ENCODE data around the gene MAEL. TPM values are rescaled to one million over a fixed set of nuclear protein-coding genes. Genes with fewer than 3 reads are reported as not detected.
"Not testable (repeated sequence)": the region's sequence is repeated elsewhere in the genome, so short reads cannot be mapped to it uniquely, and the experiment has no call there.

The MAEL gene
- total RNA-seq, 1 experiment from 2014 or later, result not detected

DNA sequence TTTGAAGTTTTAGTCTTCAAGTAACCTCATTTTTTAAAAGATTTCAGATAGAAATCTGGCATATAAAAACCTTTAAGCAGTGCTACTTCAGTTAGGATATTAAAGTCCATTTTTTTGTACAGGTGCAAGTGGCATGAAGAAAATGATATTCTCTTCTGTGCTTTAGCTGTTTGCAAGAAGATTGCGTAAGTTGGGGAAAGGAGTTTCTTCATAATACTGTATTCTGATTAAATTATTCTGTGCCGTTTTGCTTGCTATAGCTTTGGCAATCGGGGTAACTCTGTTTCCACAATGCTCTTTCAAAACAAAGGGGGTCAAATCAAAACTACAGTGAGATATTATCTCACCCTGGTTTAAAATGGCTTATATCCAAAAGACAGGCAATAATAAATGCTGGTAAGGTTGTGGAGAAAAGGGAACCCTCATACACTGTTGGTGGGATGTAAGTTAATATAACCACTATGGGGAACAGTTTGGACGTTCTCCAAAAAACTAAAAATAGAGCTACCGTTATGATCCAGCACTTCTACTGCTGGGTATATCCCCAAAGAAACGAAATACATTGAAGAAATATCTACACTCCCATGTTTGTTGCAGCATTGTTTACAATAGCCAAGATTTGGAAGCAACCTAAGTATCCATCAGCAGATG lies 27.1 kb downstream of the MAEL start:
- H3K27me3 ChIP-seq (ENCODE audit: low read length), result peaks cover 65% of the 10 kb centered on the region
- no peaks in the 10 kb centered on the region for H3F3A ChIP-seq (ENCODE audit: low read length, unreplicated experiment)
- H3K4me2 ChIP-seq (ENCODE audit: low read length), result no peak overlapping the region
- DNase-seq, result no peak
- intact Hi-C loops (cut with micrococcal nuclease), result no loop called here
- H3K9me2 ChIP-seq (replicated peaks; ENCODE audit: low read length), result no peaks in the 10 kb centered on the region
- no peaks in the 10 kb centered on the region for H3K9me3 ChIP-seq (ENCODE audit: low read length)
- BruUV-seq (replicated peaks), result no TSS peak
- H3K9ac ChIP-seq (ENCODE audit: low read length), result no peak overlapping the region
- ATAC-seq, result no peak
- no peak overlapping the region for H2AFZ ChIP-seq (ENCODE audit: low read length)
- H3K27ac ChIP-seq (ENCODE audit: low read length), result no peak overlapping the region
- H3K4me1 ChIP-seq (ENCODE audit: insufficient read depth, low read length), result no peaks in the 10 kb centered on the region
- no peaks in the 10 kb centered on the region for H3K36me3 ChIP-seq (ENCODE audit: low read depth, low read length)
- TF ChIP-seq EZH2phosphoT487 (IDR thresholded peaks at IDR 0.05; ENCODE audit: borderline replicate concordance, low read length) (no peak), EZH2 (IDR thresholded peaks at IDR 0.05; ENCODE audit: low read length, unreplicated experiment) (no peak)
- TF ChIP-seq, protein P1, sequence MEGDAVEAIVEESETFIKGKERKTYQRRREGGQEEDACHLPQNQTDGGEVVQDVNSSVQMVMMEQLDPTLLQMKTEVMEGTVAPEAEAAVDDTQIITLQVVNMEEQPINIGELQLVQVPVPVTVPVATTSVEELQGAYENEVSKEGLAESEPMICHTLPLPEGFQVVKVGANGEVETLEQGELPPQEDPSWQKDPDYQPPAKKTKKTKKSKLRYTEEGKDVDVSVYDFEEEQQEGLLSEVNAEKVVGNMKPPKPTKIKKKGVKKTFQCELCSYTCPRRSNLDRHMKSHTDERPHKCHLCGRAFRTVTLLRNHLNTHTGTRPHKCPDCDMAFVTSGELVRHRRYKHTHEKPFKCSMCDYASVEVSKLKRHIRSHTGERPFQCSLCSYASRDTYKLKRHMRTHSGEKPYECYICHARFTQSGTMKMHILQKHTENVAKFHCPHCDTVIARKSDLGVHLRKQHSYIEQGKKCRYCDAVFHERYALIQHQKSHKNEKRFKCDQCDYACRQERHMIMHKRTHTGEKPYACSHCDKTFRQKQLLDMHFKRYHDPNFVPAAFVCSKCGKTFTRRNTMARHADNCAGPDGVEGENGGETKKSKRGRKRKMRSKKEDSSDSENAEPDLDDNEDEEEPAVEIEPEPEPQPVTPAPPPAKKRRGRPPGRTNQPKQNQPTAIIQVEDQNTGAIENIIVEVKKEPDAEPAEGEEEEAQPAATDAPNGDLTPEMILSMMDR (conservative IDR thresholded peaks at IDR 0.05; ENCODE audit: low read depth, low read length), result no peak
- POLR2A ChIA-PET (ENCODE audit: unreplicated experiment), result no interaction called here
- CTCF ChIA-PET, result no interaction called here
- H4K20me1 ChIP-seq (ENCODE audit: low read length), result no peaks in the 10 kb centered on the region
- no peak overlapping the region for H3K4me3 ChIP-seq (ENCODE audit: low read length)
- H3K79me2 ChIP-seq (ENCODE audit: low read length), result no peaks in the 10 kb centered on the region

DNA sequence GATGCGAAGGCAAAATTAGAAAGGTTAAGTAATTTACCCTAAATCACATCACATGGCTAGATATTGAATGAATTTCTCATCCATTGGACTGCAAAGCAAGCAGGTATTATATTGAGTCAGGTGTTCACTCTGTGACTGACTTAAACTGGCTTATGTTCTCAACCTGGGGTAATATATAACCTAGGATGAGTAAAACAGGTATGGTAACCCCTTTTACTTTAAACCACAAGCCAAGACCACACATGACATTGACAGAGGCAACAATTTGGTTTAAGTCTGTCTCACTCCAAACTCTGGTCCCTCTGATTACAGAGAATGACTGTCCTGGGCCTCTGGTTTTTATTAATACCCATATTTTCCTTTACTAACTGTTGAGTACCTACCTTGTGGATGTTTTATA lies 33.3 kb downstream of the MAEL start:
- Histone ChIP-seq H3K4me1 (ENCODE audit: insufficient read depth, low read length) (no peaks in the 10 kb centered on the region), H3K27ac (ENCODE audit: low read length) (no peak overlapping the region), H3K36me3 (ENCODE audit: low read depth, low read length) (no peaks in the 10 kb centered on the region), H2AFZ (ENCODE audit: low read length) (no peak overlapping the region), H3K9ac (ENCODE audit: low read length) (no peak overlapping the region), H3K79me2 (ENCODE audit: low read length) (no peaks in the 10 kb centered on the region), H3F3A (ENCODE audit: low read length, unreplicated experiment) (no peaks in the 10 kb centered on the region), H3K4me2 (ENCODE audit: low read length) (no peak overlapping the region), H3K9me3 (ENCODE audit: low read length) (no peaks in the 10 kb centered on the region), H4K20me1 (ENCODE audit: low read length) (no peaks in the 10 kb centered on the region), H3K27me3 (ENCODE audit: low read length) (peaks cover 55% of the 10 kb centered on the region), H3K4me3 (ENCODE audit: low read length) (no peak overlapping the region), H3K9me2 (replicated peaks; ENCODE audit: low read length) (no peaks in the 10 kb centered on the region)
- ChIA-PET POLR2A (ENCODE audit: unreplicated experiment) (no interaction called here), CTCF (no interaction called here)
- DNase-seq (no peak), ATAC-seq (no peak)
- no TSS peak for BruUV-seq (replicated peaks)
- intact Hi-C loops (cut with micrococcal nuclease), result no loop called here
- TF ChIP-seq EZH2phosphoT487 (IDR thresholded peaks at IDR 0.05; ENCODE audit: borderline replicate concordance, low read length), result no peak
- TF ChIP-seq EZH2 (IDR thresholded peaks at IDR 0.05; ENCODE audit: low read length, unreplicated experiment), result no peak
- TF ChIP-seq, protein P1 (conservative IDR thresholded peaks at IDR 0.05; ENCODE audit: low read depth, low read length), result no peak

DNA sequence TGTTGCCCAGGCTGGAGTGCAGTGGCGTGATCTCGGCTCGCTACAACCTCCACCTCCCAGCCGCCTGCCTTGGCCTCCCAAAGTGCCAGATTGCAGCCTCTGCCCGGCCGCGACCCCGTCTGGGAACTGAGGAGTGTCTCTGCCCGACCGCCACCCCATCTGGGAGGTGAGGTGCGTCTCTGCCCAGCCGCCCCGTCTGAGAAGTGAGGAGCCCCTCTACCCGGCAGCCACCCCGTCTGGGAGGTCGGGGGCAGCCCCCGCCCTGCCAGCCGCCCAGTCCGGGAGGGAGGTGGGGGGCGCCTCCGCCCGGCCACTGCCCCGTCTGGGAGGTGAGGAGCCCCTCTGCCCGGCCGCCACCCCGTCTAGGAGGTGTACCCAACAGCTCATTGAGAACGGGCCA lies 40.5 kb downstream of the MAEL start:
- CTCF ChIA-PET; H2AFZ ChIP-seq (ENCODE audit: low read length); H3K9me3 ChIP-seq (ENCODE audit: low read length); H3F3A ChIP-seq (ENCODE audit: low read length, unreplicated experiment); intact Hi-C loops (cut with micrococcal nuclease); H3K9me2 ChIP-seq (replicated peaks; ENCODE audit: low read length); H3K9ac ChIP-seq (ENCODE audit: low read length); H3K4me1 ChIP-seq (ENCODE audit: insufficient read depth, low read length); H4K20me1 ChIP-seq (ENCODE audit: low read length); H3K4me3 ChIP-seq (ENCODE audit: low read length); H3K79me2 ChIP-seq (ENCODE audit: low read length); H3K36me3 ChIP-seq (ENCODE audit: low read depth, low read length); H3K4me2 ChIP-seq (ENCODE audit: low read length); H3K27ac ChIP-seq (ENCODE audit: low read length); BruUV-seq (replicated peaks); POLR2A ChIA-PET (ENCODE audit: unreplicated experiment); ATAC-seq; DNase-seq: not testable (repeated sequence)
- H3K27me3 ChIP-seq (ENCODE audit: low read length), result peaks cover 64% of the 10 kb centered on the region
